IMR-90 (cell line): ENCODE results near the gene TBCD. TPM values are rescaled to one million over a fixed set of nuclear protein-coding genes. Genes with fewer than 3 reads are reported as not detected.

Experiments used
- ATAC-seq: fragments of 200-7000 bp; cut with Tn5 transposase; 2 replicates; pipeline ENCODE4 v1.9.1; 2020; ENCODE audit warnings: low read depth, mild to moderate bottlenecking, moderate library complexity
- BruUV-seq: library from RNA; stranded (reverse); fragments of 400-500 nt; replicated peaks from 2 replicates; lab custom pipeline; 2021; lab: Mats Ljungman, UMichigan
- CTCF ChIA-PET: fragments of 300-600 bp; formaldehyde crosslinking; extraction: SDS; loops from one replicate; lab custom pipeline; 2021; ENCODE audit warnings: antibody characterized with exemption; lab: Yijun Ruan, JAX
- POLR2A ChIA-PET: fragments of 300-600 bp; sonication (Branson Sonifier 250); formaldehyde crosslinking; loops from one replicate; lab custom pipeline; 2022; ENCODE audit warnings: antibody characterized with exemption; ENCODE audit not compliant: unreplicated experiment; lab: Charles Lee
- DNase-seq: peaks from one replicate; pipeline ENCODE4 v3.0.0; 2013
- H2AFZ ChIP-seq: replicated peaks from 2 replicates; pipeline ENCODE3; 2013; ENCODE audit warnings: low read length, mild to moderate bottlenecking; ENCODE audit not compliant: poor library complexity
- H2AK5ac ChIP-seq: 2 replicates; pipeline ENCODE4 v1.6.1; 2013; ENCODE audit warnings: low read depth, low read length, inconsistent platforms
- H2AK9ac ChIP-seq: replicated peaks from 2 replicates; pipeline ENCODE3; 2013; ENCODE audit warnings: mild to moderate bottlenecking, low read depth, low read length, moderate library complexity; ENCODE audit not compliant: poor library complexity
- H2BK120ac ChIP-seq: 2 replicates; pipeline ENCODE4 v1.6.1; 2013; ENCODE audit warnings: low read depth, low read length, inconsistent platforms
- H2BK15ac ChIP-seq: 3 replicates; pipeline ENCODE4 v1.6.1; 2013; ENCODE audit warnings: low read depth, low read length, inconsistent platforms
- H2BK20ac ChIP-seq: 2 replicates; pipeline ENCODE4 v1.6.1; 2013; ENCODE audit warnings: low read depth, mild to moderate bottlenecking, inconsistent platforms, low read length, moderate library complexity
- H2BK5ac ChIP-seq: 2 replicates; pipeline ENCODE4 v1.6.1; 2013; ENCODE audit warnings: mild to moderate bottlenecking, low read depth, low read length, inconsistent platforms; ENCODE audit not compliant: poor library complexity, severe bottlenecking
- H3K14ac ChIP-seq: replicated peaks from 2 replicates; pipeline ENCODE4 v1.6.1; 2013; ENCODE audit warnings: low read depth, low read length, inconsistent platforms
- H3K18ac ChIP-seq: 2 replicates; pipeline ENCODE4 v1.6.1; 2013; ENCODE audit warnings: low read depth, low read length, control low read depth
- H3K23ac ChIP-seq: 2 replicates; pipeline ENCODE4 v1.6.1; 2013; ENCODE audit warnings: low read depth, low read length, inconsistent platforms
- H3K27ac ChIP-seq: 2 replicates; pipeline ENCODE4 v1.5.1; 2013; ENCODE audit warnings: mild to moderate bottlenecking, control low read depth, low read length; ENCODE audit not compliant: insufficient read depth
- H3K27me3 ChIP-seq: 2 replicates; pipeline ENCODE4 v1.6.1; 2013; ENCODE audit warnings: low read length; ENCODE audit not compliant: control insufficient read depth, insufficient read depth
- H3K36me3 ChIP-seq: 2 replicates; pipeline ENCODE4 v1.6.1; 2013; ENCODE audit warnings: low read length, mixed read lengths; ENCODE audit not compliant: control insufficient read depth, insufficient read depth
- H3K4ac ChIP-seq: 2 replicates; pipeline ENCODE4 v1.6.1; 2013; ENCODE audit warnings: low read depth, low read length, inconsistent platforms
- H3K4me1 ChIP-seq: 2 replicates; pipeline ENCODE4 v1.6.1; 2013; ENCODE audit warnings: low read length, mixed read lengths; ENCODE audit not compliant: control insufficient read depth, insufficient read depth
- H3K4me2 ChIP-seq: 2 replicates; pipeline ENCODE4 v1.6.1; 2013; ENCODE audit warnings: low read depth, mild to moderate bottlenecking, control low read depth, low read length, moderate library complexity
- H3K4me3 ChIP-seq: 2 replicates; pipeline ENCODE4 v1.5.1; 2013; ENCODE audit warnings: low read depth, mild to moderate bottlenecking, control low read depth, low read length, moderate library complexity; ENCODE audit not compliant: insufficient read depth
- H3K56ac ChIP-seq: 2 replicates; pipeline ENCODE4 v1.6.1; 2013; ENCODE audit warnings: low read length, inconsistent platforms; ENCODE audit not compliant: insufficient read depth; ENCODE audit errors: extremely low read depth
- H3K79me1 ChIP-seq, 2 experiments: 2 replicates each; pipeline ENCODE4 v1.6.1; 2013; ENCODE audit warnings: low read length in 2 of 2, inconsistent platforms in 1 of 2, low read depth in 1 of 2
- H3K9ac ChIP-seq: 2 replicates; pipeline ENCODE4 v1.6.1; 2013; ENCODE audit warnings: low read depth, low read length, control low read depth
- H3K9me1 ChIP-seq: 2 replicates; pipeline ENCODE4 v1.6.1; 2013; ENCODE audit warnings: low read length, inconsistent platforms; ENCODE audit not compliant: insufficient read depth
- H3K9me3 ChIP-seq: 2 replicates; pipeline ENCODE4 v1.6.1; 2013; ENCODE audit warnings: low read length; ENCODE audit not compliant: control insufficient read depth, insufficient read depth
- H4K20me1 ChIP-seq: 2 replicates; pipeline ENCODE4 v1.6.1; 2013; ENCODE audit warnings: low read length, inconsistent platforms; ENCODE audit not compliant: insufficient read depth
- H4K5ac ChIP-seq: 2 replicates; pipeline ENCODE4 v1.6.1; 2013; ENCODE audit warnings: mild to moderate bottlenecking, low read depth, low read length, control low read depth
- H4K8ac ChIP-seq, 2 experiments: 2 replicates each; pipeline ENCODE4 v1.6.1; 2013; ENCODE audit warnings: low read depth in 2 of 2, low read length in 2 of 2, control low read depth in 1 of 2, inconsistent platforms in 1 of 2
- H4K91ac ChIP-seq: 2 replicates; pipeline ENCODE4 v1.6.1; 2013; ENCODE audit warnings: low read depth, low read length, inconsistent platforms; ENCODE audit not compliant: insufficient read depth
- CEBPB ChIP-seq: IDR thresholded peaks from 2 replicates; pipeline ENCODE4 v1.6.1; 2012; ENCODE audit warnings: low read depth, low read length, improper control_type of control experiment
- CTCF ChIP-seq: conservative IDR thresholded peaks from 2 replicates; pipeline ENCODE4 v1.5.1; 2012; ENCODE audit warnings: mild to moderate bottlenecking, low read depth, low read length, improper control_type of control experiment
- MAFK ChIP-seq: IDR thresholded peaks from 2 replicates; pipeline ENCODE4 v1.6.1; 2012; ENCODE audit warnings: low read depth, low read length, improper control_type of control experiment
- MXI1 ChIP-seq: IDR thresholded peaks from 2 replicates; pipeline ENCODE4 v1.6.1; 2012; ENCODE audit warnings: low read depth, mild to moderate bottlenecking, low read length, moderate library complexity, borderline replicate concordance
- POLR2A ChIP-seq: IDR thresholded peaks from 2 replicates; pipeline ENCODE4 v1.6.1; 2012; ENCODE audit warnings: mild to moderate bottlenecking, low read depth, low read length
- RAD21 ChIP-seq: IDR thresholded peaks from 2 replicates; pipeline ENCODE4 v1.6.1; 2012; ENCODE audit warnings: low read length, improper control_type of control experiment
- RCOR1 ChIP-seq: IDR thresholded peaks from 2 replicates; pipeline ENCODE4 v1.6.1; 2012; ENCODE audit warnings: mild to moderate bottlenecking, low read length, improper control_type of control experiment; ENCODE audit not compliant: insufficient replicate concordance
- RFX5 ChIP-seq: IDR thresholded peaks from 2 replicates; pipeline ENCODE4 v1.8.0; 2012; ENCODE audit warnings: low read depth, mild to moderate bottlenecking, low read length, moderate library complexity
- SMC3 ChIP-seq: fragments of 150-350 bp; IDR thresholded peaks from 2 replicates; pipeline ENCODE4 v1.6.1; 2016; ENCODE audit warnings: low read depth, mild to moderate bottlenecking, antibody characterized with exemption, low read length, moderate library complexity
- WGBS, 2 experiments: methylation state at CpG; one replicate each; pipeline versions ENCODE4 v1.1.5 to v1.1.7; 2013; ENCODE audit warnings: missing lambda C conversion rate in 2 of 2; ENCODE audit not compliant: insufficient read length in 1 of 2; ENCODE audit errors: extremely low coverage in 2 of 2; 5-methylcytosine and 5-hydroxymethylcytosine counted together
- dilution Hi-C: fragments of 300-500 bp; cut with HindIII; formaldehyde crosslinking; loops from one replicate; pipeline ENCODE4 v1.14.3; 2018; ENCODE audit warnings: low sequenced_read_pairs; ENCODE audit not compliant: unreplicated experiment
- in situ Hi-C: fragments of 300-500 bp; cut with MboI; formaldehyde crosslinking; loops from 3 replicates; pipeline ENCODE4 v1.14.3; 2019; ENCODE audit warnings: low sequenced_read_pairs, inconsistent platforms, mixed read lengths
- intact Hi-C: fragments of 100-400 bp; cut with micrococcal nuclease; formaldehyde crosslinking; loops from 2 replicates; pipeline ENCODE4 v1.10.0; 2022
- polyA plus RNA-seq, 3 experiments: library from polyadenylated mRNA; depleted of rRNA; stranded (reverse); fragments of >200 nt; gene quantifications; 2 replicates each; pipeline ENCODE4 v1.2.3, GENCODE V29; 2012; ENCODE audit warnings: low replicate concordance in 1 of 3
- total RNA-seq: library from RNA; depleted of rRNA; stranded (reverse); fragments of >200 nt; gene quantifications from 2 replicates; pipeline ENCODE4 v1.2.3, GENCODE V29; 2012

The TBCD gene
- total and polyA plus RNA-seq, 2 of the 4 experiments (the other 2 are of a cell fraction), result 21.9 to 54.5 TPM

DNA sequence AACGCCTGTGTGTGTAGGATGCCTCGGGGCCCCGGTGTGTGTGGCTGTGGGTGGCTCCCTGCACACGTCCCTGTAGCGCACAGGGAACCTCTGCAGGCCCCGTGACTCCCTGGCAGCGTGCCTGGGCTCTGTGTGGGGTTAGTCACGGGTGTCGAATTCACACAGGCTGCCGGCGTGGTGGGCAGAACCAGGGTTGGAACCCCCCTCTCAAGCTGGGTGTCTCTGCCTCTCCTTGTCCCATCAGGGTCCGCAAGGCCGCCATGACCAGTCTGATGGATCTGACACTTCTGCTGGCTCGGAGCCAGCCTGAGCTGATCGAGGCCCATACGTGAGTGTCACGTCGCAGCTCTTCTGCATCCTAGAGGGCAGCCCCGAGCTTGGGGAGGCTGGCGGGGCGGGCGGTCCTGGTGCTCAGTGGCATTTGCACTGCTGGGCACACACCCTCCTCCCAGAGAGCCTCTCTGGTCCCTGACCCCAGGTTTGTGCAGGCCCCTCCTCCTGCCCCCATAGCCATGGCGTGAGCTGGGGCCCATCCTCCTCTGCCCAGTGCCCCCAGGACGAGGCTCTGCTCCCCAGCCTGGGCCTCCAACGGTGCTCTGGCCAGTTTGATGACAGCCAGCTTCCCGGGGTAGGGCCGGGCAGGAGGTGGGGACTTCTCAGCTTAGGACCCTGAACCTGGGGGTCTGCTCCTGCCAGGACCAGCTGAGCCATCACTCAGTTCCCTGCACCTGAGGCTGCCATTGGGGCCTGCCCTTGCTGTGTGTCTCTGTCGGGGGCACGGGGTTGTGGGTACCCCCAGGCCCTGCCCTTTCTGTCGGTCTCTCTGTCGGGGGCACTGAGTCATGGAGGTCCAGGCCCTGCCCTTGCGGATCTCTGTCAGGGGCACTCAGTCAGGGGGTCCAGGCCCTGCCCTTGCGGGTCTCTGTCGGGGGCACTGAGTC lies 176.1 kb downstream of the TBCD start:
- BruUV-seq, result no TSS peak
- intact Hi-C loops, result no loop called here
- H2AK9ac ChIP-seq, result peak overlapping the region; percentile 55
- in situ Hi-C loops, result no loop called here
- TF ChIP-seq CEBPB (no peak), RAD21 (no peak), MXI1 (no peak), MAFK (no peak), RCOR1 (no peak), POLR2A (no peak), CTCF (no peak), RFX5 (no peak), SMC3 (no peak)
- H4K20me1 ChIP-seq, result no peaks in the 10 kb centered on the region; the same call in 1 of the 2 replicates
- no peak overlapping the region for H3K27ac ChIP-seq
- H4K91ac ChIP-seq, result no peak overlapping the region
- no peak overlapping the region for H4K5ac ChIP-seq
- H3K4me2 ChIP-seq, result no peak overlapping the region
- no peaks in the 10 kb centered on the region for H3K27me3 ChIP-seq
- peaks cover 8% of the 10 kb centered on the region for H3K4me1 ChIP-seq
- H3K14ac ChIP-seq, result no peak overlapping the region
- no peak overlapping the region for H2BK15ac ChIP-seq
- no peak overlapping the region for H3K4me3 ChIP-seq
- no peak overlapping the region for H2AK5ac ChIP-seq
- H3K4ac ChIP-seq, result no peak overlapping the region
- no peak overlapping the region for H3K18ac ChIP-seq
- no peak for DNase-seq
- ATAC-seq, result no peak
- H3K79me1 ChIP-seq, result peaks cover 0 to 8% of the 10 kb centered on the region in 2 experiments; a peak in 1 of 4 replicates
- H3K23ac ChIP-seq, result no peak overlapping the region
- whole genome bisulfite sequencing, 2 experiments, result 70% methylated on average over 16 of the region's 34 CpGs; no CpG with 5 or more reads in 1 of the 2 experiments
- no peak overlapping the region for H2BK120ac ChIP-seq
- H2AFZ ChIP-seq, result no peak overlapping the region
- no peak overlapping the region for H4K8ac ChIP-seq
- no peaks in the 10 kb centered on the region for H3K9me3 ChIP-seq
- no peak overlapping the region for H3K56ac ChIP-seq
- H3K9me1 ChIP-seq, result peaks cover 6% of the 10 kb centered on the region; the same call in 1 of the 2 replicates
- ChIA-PET CTCF (interaction anchor here (0.6 kb wide), 1 partner anchor 121 kb away, joined by 7 read pairs; no protein-coding TSS in a partner anchor), POLR2A (no interaction called here)
- dilution Hi-C loops, result no loop called here
- H3K9ac ChIP-seq, result no peak overlapping the region
- H3K36me3 ChIP-seq, result peaks cover 46% of the 10 kb centered on the region
- no peak overlapping the region for H2BK5ac ChIP-seq
- no peak overlapping the region for H2BK20ac ChIP-seq
